GM12892 (cell line): ENCODE results near the gene HSPB1.
"Not testable (repeated sequence)": the region's sequence is repeated elsewhere in the genome, so short reads cannot be mapped to it uniquely, and the experiment has no call there.

Experiments used
- POLR2AphosphoS5 ChIP-seq: IDR thresholded peaks from 2 replicates; pipeline ENCODE4 v1.6.1; 2011; ENCODE audit warnings: low read depth, low read length, control low read depth
- TAF1 ChIP-seq: IDR thresholded peaks from 2 replicates; pipeline ENCODE4 v1.6.1; 2011; ENCODE audit warnings: low read depth, mild to moderate bottlenecking, control low read depth, low read length, borderline replicate concordance

DNA sequence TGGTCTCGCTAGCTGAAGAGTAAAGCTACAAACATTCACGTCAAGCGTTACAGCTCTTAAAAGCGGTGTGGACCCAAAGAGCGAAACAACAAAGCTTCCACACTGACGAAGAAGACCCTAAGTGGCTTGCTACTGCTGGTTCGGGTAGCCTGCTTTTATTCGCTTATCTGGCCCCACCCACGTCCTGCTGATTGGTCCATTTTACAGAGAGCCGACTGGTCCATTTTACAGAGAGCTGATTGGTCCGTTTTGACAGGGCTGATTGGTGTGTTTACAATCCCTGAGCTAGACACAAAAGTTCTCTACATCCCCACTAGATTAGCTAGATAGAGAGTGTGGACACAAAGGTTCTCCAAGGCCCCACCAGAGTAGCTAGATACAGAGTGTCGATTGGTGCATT lies 6.4 kb downstream of the HSPB1 start:
- not testable (repeated sequence) for TF ChIP-seq TAF1, POLR2AphosphoS5
